CD14-positive monocyte (primary cell): ENCODE measurements around the gene GNAS-AS1. TPM values are rescaled to one million over a fixed set of nuclear protein-coding genes. Genes with fewer than 3 reads are reported as not detected.

Source experiments
- DNase-seq, 3 donors: peaks; one replicate each; pipeline ENCODE4 v3.0.0-alpha.2; 2011 to 2022
- H2AFZ ChIP-seq: 2 replicates; pipeline ENCODE4 v1.6.0; 2012; ENCODE audit warnings: mild to moderate bottlenecking, low read depth, low read length, inconsistent platforms; ENCODE audit not compliant: insufficient read depth, poor library complexity, severe bottlenecking
- H3K27ac ChIP-seq, 2 donors: 1 replicate in 1 of 2; 2 replicates in 1 of 2; pipeline ENCODE4 v1.5.1; 2012 to 2013; ENCODE audit warnings: low read length in 2 of 2, control low read depth in 1 of 2, inconsistent platforms in 1 of 2, low read depth in 1 of 2, mild to moderate bottlenecking in 1 of 2
- H3K27me3 ChIP-seq, 2 donors: one replicate each; pipeline versions ENCODE4 v1.6.0 to v1.6.1; 2011 to 2013; ENCODE audit warnings: low read length in 2 of 2; ENCODE audit not compliant: control insufficient read depth in 2 of 2, insufficient read depth in 2 of 2
- H3K36me3 ChIP-seq, 2 donors: replicated peaks in 1 of 2; 1 replicate in 1 of 2; 2 replicates in 1 of 2; pipeline versions ENCODE4 v1.5.1 to v1.6.1; 2012 to 2013; ENCODE audit warnings: low read length in 2 of 2, control low read depth in 1 of 2, inconsistent platforms in 1 of 2, mild to moderate bottlenecking in 1 of 2; ENCODE audit not compliant: insufficient read depth in 2 of 2, control insufficient read depth in 1 of 2
- H3K4me1 ChIP-seq, 2 donors: 1 replicate in 1 of 2; 2 replicates in 1 of 2; pipeline versions ENCODE4 v1.5.1 to v1.6.1; 2012 to 2013; ENCODE audit warnings: low read length in 2 of 2, control low read depth in 1 of 2, inconsistent platforms in 1 of 2, mild to moderate bottlenecking in 1 of 2, moderate library complexity in 1 of 2; ENCODE audit not compliant: insufficient read depth in 2 of 2, control insufficient read depth in 1 of 2
- H3K4me2 ChIP-seq: replicated peaks from 2 replicates; pipeline ENCODE3; 2012; ENCODE audit warnings: low read length, moderate library complexity, mild to moderate bottlenecking; ENCODE audit not compliant: poor library complexity, severe bottlenecking; ENCODE audit errors: extremely low read depth
- H3K4me3 ChIP-seq, 3 experiments: fragments of 200-600 bp in 1 of 3; sonication (generic) in 1 of 3; replicated peaks in 1 of 3; 1 replicate in 2 of 3; 2 replicates in 1 of 3; pipeline ENCODE4 v1.5.1; 2011 to 2013; ENCODE audit warnings: low read length in 3 of 3, mild to moderate bottlenecking in 3 of 3, control low read depth in 2 of 3, low read depth in 2 of 3, inconsistent platforms in 1 of 3, moderate library complexity in 1 of 3
- H3K79me2 ChIP-seq: 2 replicates; pipeline ENCODE4 v1.6.0; 2012; ENCODE audit warnings: mild to moderate bottlenecking, control low read depth, inconsistent platforms, low read length, moderate library complexity; ENCODE audit not compliant: insufficient read depth
- H3K9ac ChIP-seq: 2 replicates; pipeline ENCODE4 v1.6.0; 2017; ENCODE audit warnings: low read length, mild to moderate bottlenecking; ENCODE audit not compliant: insufficient read depth, poor library complexity, severe bottlenecking
- H3K9me3 ChIP-seq, 2 donors: replicated peaks in 1 of 2; 1 replicate in 1 of 2; 2 replicates in 1 of 2; pipeline versions ENCODE4 v1.5.1 to v1.6.1; 2012 to 2013; ENCODE audit warnings: low read length in 2 of 2, control low read depth in 1 of 2; ENCODE audit not compliant: control insufficient read depth in 1 of 2, insufficient read depth in 1 of 2
- H4K20me1 ChIP-seq: 2 replicates; pipeline ENCODE4 v1.6.0; 2012; ENCODE audit warnings: mild to moderate bottlenecking, low read length, control low read depth, moderate library complexity; ENCODE audit not compliant: insufficient read depth
- H3K27ac Mint-ChIP-seq, 7 donors: one replicate each; pipeline ENCODE4 v1.8.0; 2020; ENCODE audit warnings: mild to moderate bottlenecking in 7 of 7, mixed read lengths in 7 of 7, moderate library complexity in 6 of 7, inconsistent platforms in 2 of 7
- H3K27me3 Mint-ChIP-seq, 3 donors: one replicate each; pipeline ENCODE4 v1.8.0; 2021 to 2022; ENCODE audit warnings: low read depth in 3 of 3, mild to moderate bottlenecking in 3 of 3, mixed read lengths in 3 of 3, moderate library complexity in 3 of 3, inconsistent platforms in 1 of 3
- H3K36me3 Mint-ChIP-seq, 2 donors: one replicate each; pipeline ENCODE4 v1.8.0; 2020; ENCODE audit warnings: mixed read lengths in 2 of 2, inconsistent platforms in 1 of 2, mild to moderate bottlenecking in 1 of 2
- H3K4me1 Mint-ChIP-seq: one replicate; pipeline ENCODE4 v1.8.0; 2020; ENCODE audit warnings: mild to moderate bottlenecking, mixed read lengths
- H3K4me3 Mint-ChIP-seq, 2 donors: one replicate each; pipeline ENCODE4 v1.8.0; 2020; ENCODE audit warnings: mild to moderate bottlenecking in 2 of 2, mixed read lengths in 2 of 2, moderate library complexity in 1 of 2
- H3K9me3 Mint-ChIP-seq, 7 donors: one replicate each; pipeline ENCODE4 v1.8.0; 2020 to 2022; ENCODE audit warnings: mixed read lengths in 7 of 7, mild to moderate bottlenecking in 6 of 7, moderate library complexity in 6 of 7, inconsistent platforms in 2 of 7
- CTCF ChIP-seq: fragments of 200-600 bp; IDR thresholded peaks from one replicate; pipeline ENCODE4 v1.8.0; 2022; ENCODE audit warnings: antibody characterized with exemption, mild to moderate bottlenecking
- WGBS: methylation state at CpG from one replicate; pipeline ENCODE4 v1.1.5; 2013; ENCODE audit warnings: missing lambda C conversion rate; ENCODE audit not compliant: insufficient coverage; 5-methylcytosine and 5-hydroxymethylcytosine counted together
- intact Hi-C, 2 donors: fragments of 100-400 bp; cut with micrococcal nuclease; formaldehyde crosslinking; loops; one replicate each; pipeline versions ENCODE4 v1.15.0 to v1.15.1; 2023
- polyA plus RNA-seq, 3 donors: library from polyadenylated mRNA; depleted of rRNA in 1 of 3; unstranded in 2 of 3; stranded (reverse) in 1 of 3; fragments of 300-500 nt in 2 of 3; fragments of >200 nt in 1 of 3; fragmentation: Illumina TruSeq in 2 of 3; gene quantifications; 1 replicate in 2 of 3; 2 replicates in 1 of 3; pipeline ENCODE4 v1.2.3, GENCODE V29; 2012 to 2021

Gene GNAS-AS1
- polyA plus RNA-seq, 3 donors: not detected

GRCh38 chr20:58794510-58795180, 56.1 kb downstream of the GNAS-AS1 start:
- WGBS: 88% methylated on average over 18 of the region's 19 CpGs
- no peaks in the 10 kb centered on the region for H3K9me3 ChIP-seq
- no peak overlapping the region for H2AFZ ChIP-seq
- no peak overlapping the region for H3K9ac ChIP-seq
- no peaks in the 10 kb centered on the region for H3K4me1 ChIP-seq
- DNase-seq: no peak
- Mint-ChIP-seq H3K9me3 (peaks cover 0 to 2% (median 0%) of the 10 kb centered on the region in 7 donors), H3K27me3 (peaks cover 6 to 23% (median 9%) of the 10 kb centered on the region in 3 donors), H3K4me3 (no peak overlapping the region), H3K27ac (no peak overlapping the region), H3K36me3 (no peaks in the 10 kb centered on the region), H3K4me1 (no peaks in the 10 kb centered on the region)
- intact Hi-C loops: no loop called here
- H4K20me1 ChIP-seq: no peaks in the 10 kb centered on the region
- H3K4me3 ChIP-seq: no peak overlapping the region
- no peaks in the 10 kb centered on the region for H3K27me3 ChIP-seq
- no peak overlapping the region for H3K27ac ChIP-seq
- no peaks in the 10 kb centered on the region for H3K79me2 ChIP-seq
- no peak for TF ChIP-seq CTCF
- H3K4me2 ChIP-seq: no peak overlapping the region
- no peaks in the 10 kb centered on the region for H3K36me3 ChIP-seq

- no peaks in the 10 kb centered on the region for H3K36me3 ChIP-seq
- no peak for TF ChIP-seq CTCF
- H3K4me1 Mint-ChIP-seq: no peaks in the 10 kb centered on the region
- no peaks in the 10 kb centered on the region for H3K36me3 Mint-ChIP-seq
- peaks cover 6 to 18% (median 11%) of the 10 kb centered on the region in 3 donors for H3K27me3 Mint-ChIP-seq
- no peaks in the 10 kb centered on the region for H4K20me1 ChIP-seq
- no peak overlapping the region for H3K4me3 Mint-ChIP-seq
- H3K4me2 ChIP-seq: no peak overlapping the region
- no peak overlapping the region for H3K4me3 ChIP-seq
- H3K79me2 ChIP-seq: no peaks in the 10 kb centered on the region
- WGBS: 87% methylated on average over 25 of the region's 29 CpGs
- no peaks in the 10 kb centered on the region for H3K27me3 ChIP-seq
- no peak for DNase-seq
- no peaks in the 10 kb centered on the region for H3K4me1 ChIP-seq
- no peaks in the 10 kb centered on the region for H3K9me3 ChIP-seq
- H3K27ac ChIP-seq: no peak overlapping the region
- H3K9ac ChIP-seq: no peak overlapping the region
- peaks cover 0 to 2% (median 0%) of the 10 kb centered on the region in 7 donors for H3K9me3 Mint-ChIP-seq
- intact Hi-C loops: no loop called here
- peak overlapping the region in 1 of 7 donors; percentile 23 for H3K27ac Mint-ChIP-seq
- H2AFZ ChIP-seq: no peak overlapping the region
Measured at GRCh38 chr20:58793512-58794420, 56.9 kb downstream of the GNAS-AS1 start.
